Thoracic aorta (tissue), 2 donors: ENCODE measurements around the gene ZNF670. TPM values are rescaled to one million over a fixed set of nuclear protein-coding genes. Genes with fewer than 3 reads are reported as not detected.

ENCODE experiments used
- ATAC-seq: fragments of 150-250 bp; one replicate; pipeline ENCODE4 v1.8.0; 2017; ENCODE audit warnings: low read depth; ENCODE audit not compliant: insufficient number of reproducible peaks, low FRiP score
- DNase-seq: peaks from one replicate; pipeline ENCODE4 v3.0.0-alpha.2; 2020; ENCODE audit warnings: low spot score
- H3K27ac ChIP-seq, 2 donors: fragments of 200-600 bp; sonication (generic); 1 replicate in 1 of 2; 2 replicates in 1 of 2; pipeline ENCODE4 v1.5.1; 2016; ENCODE audit warnings: mild to moderate bottlenecking in 2 of 2, moderate library complexity in 2 of 2
- H3K27me3 ChIP-seq: fragments of 200-600 bp; sonication (generic); replicated peaks from 2 replicates; pipeline ENCODE4 v1.6.0; 2016; ENCODE audit warnings: mild to moderate bottlenecking; ENCODE audit not compliant: insufficient read depth
- H3K36me3 ChIP-seq: fragments of 200-600 bp; sonication (generic); one replicate; pipeline ENCODE4 v1.5.1; 2016
- H3K4me1 ChIP-seq, 2 donors: fragments of 200-600 bp; sonication (generic); 1 replicate in 1 of 2; 2 replicates in 1 of 2; pipeline versions ENCODE4 v1.5.1 to v1.6.0; 2016; ENCODE audit warnings: low read depth in 2 of 2, mild to moderate bottlenecking in 1 of 2; ENCODE audit not compliant: control insufficient read depth in 1 of 2
- H3K4me3 ChIP-seq: fragments of 200-600 bp; sonication (generic); 2 replicates; pipeline ENCODE4 v1.5.1; 2016; ENCODE audit warnings: mild to moderate bottlenecking
- H3K9me3 ChIP-seq: fragments of 200-600 bp; sonication (generic); 2 replicates; pipeline ENCODE4 v1.5.1; 2016
- CTCF ChIP-seq: fragments of 200-600 bp; sonication (generic); IDR thresholded peaks from one replicate; pipeline ENCODE4 v1.5.1; 2019; ENCODE audit warnings: antibody characterized with exemption
- total RNA-seq, 2 donors: library from RNA; depleted of rRNA; stranded (reverse); fragments of >200 nt; gene quantifications; one replicate each; pipeline versions ENCODE4 v1.1.0 to v1.2.3, GENCODE V29; 2016

Gene ZNF670
- total RNA-seq, 2 donors from 2014 or later: 1.1 to 5.2 TPM

GRCh38 chr1:247090455-247090854 lies 11.8 kb upstream of the ZNF670 start:
- no peak overlapping the region for H3K4me3 ChIP-seq
- no peaks in the 10 kb centered on the region for H3K4me1 ChIP-seq
- DNase-seq (no peak), ATAC-seq (no peak)
- no peaks in the 10 kb centered on the region for H3K36me3 ChIP-seq
- no peaks in the 10 kb centered on the region for H3K27me3 ChIP-seq
- peaks cover 2% of the 10 kb centered on the region for H3K9me3 ChIP-seq
- H3K27ac ChIP-seq: no peak overlapping the region
- TF ChIP-seq CTCF: no peak

GRCh38 chr1:247089616-247090375 lies 11.2 kb upstream of the ZNF670 start:
- no peak for DNase-seq
- Histone ChIP-seq H3K27ac (no peak overlapping the region), H3K36me3 (no peaks in the 10 kb centered on the region), H3K4me3 (no peak overlapping the region), H3K4me1 (no peaks in the 10 kb centered on the region), H3K27me3 (no peaks in the 10 kb centered on the region), H3K9me3 (peaks cover 2% of the 10 kb centered on the region)
- TF ChIP-seq CTCF: no peak
- ATAC-seq: no peak

GRCh38 chr1:247088967-247089366 lies 10.4 kb upstream of the ZNF670 start:
- H3K27ac ChIP-seq: no peak overlapping the region

GRCh38 chr1:247087256-247087655 lies 8.6 kb upstream of the ZNF670 start:
- H3K27me3 ChIP-seq: no peaks in the 10 kb centered on the region
- no peak for ATAC-seq
- H3K27ac ChIP-seq: no peak overlapping the region
- TF ChIP-seq CTCF: no peak
- H3K4me3 ChIP-seq: no peak overlapping the region
- H3K4me1 ChIP-seq: no peaks in the 10 kb centered on the region
- no peaks in the 10 kb centered on the region for H3K36me3 ChIP-seq
- DNase-seq: no peak
- no peaks in the 10 kb centered on the region for H3K9me3 ChIP-seq

More at GRCh38 chr1:247088967-247089366, 10.4 kb upstream of the ZNF670 start:
- Histone ChIP-seq H3K36me3 (no peaks in the 10 kb centered on the region), H3K9me3 (peaks cover 2% of the 10 kb centered on the region), H3K27me3 (no peaks in the 10 kb centered on the region), H3K4me1 (no peaks in the 10 kb centered on the region), H3K4me3 (no peak overlapping the region)
- no peak for TF ChIP-seq CTCF
- no peak for ATAC-seq
- DNase-seq: no peak

DNA sequence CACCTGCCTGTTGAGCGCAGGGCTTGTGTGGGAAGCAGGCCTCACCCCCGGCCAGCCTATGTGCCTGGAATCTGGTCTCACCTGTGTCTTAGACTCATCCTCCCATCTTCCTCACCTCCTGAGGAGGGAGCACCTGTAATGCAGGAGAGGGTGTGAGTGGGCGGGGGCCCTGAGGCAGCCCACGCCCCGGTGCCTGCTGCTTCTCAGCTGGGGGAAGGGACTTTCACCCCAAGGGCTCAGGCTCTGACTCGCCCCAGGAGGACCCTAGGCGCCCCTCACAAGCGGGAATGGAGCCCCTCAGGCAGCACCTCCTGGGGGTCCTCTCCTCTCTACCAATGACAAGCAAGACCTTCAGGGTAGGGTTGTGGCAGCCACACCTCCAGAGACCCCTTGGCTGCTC lies 6.7 kb upstream of the ZNF670 start:
- no peaks in the 10 kb centered on the region for H3K4me1 ChIP-seq
- no peak overlapping the region for H3K4me3 ChIP-seq
- no peak for ATAC-seq
- H3K27ac ChIP-seq: no peak overlapping the region
- H3K9me3 ChIP-seq: no peaks in the 10 kb centered on the region
- no peaks in the 10 kb centered on the region for H3K27me3 ChIP-seq
- TF ChIP-seq CTCF: no peak
- DNase-seq: no peak
- H3K36me3 ChIP-seq: no peaks in the 10 kb centered on the region
